Hematopoietic multipotent progenitor cell treated with erythropoietin and hydrocortisone succinate and interleukin-3 and kit ligand, for 17 days (in vitro differentiated cells): ENCODE data around the gene UBE2F.
"Not testable (repeated sequence)": the region's sequence is repeated elsewhere in the genome, so short reads cannot be mapped to it uniquely, and the experiment has no call there.

ENCODE experiments used
- DNase-seq: peaks from one replicate; pipeline ENCODE4 v3.0.0-alpha.2; 2015; ENCODE audit warnings: low spot score

UBE2F gene

GRCh38 chr2:237944302-237944701 lies 22.5 kb upstream of the UBE2F start:
- no peak for DNase-seq

GRCh38 chr2:237946423-237946822 lies 20.4 kb upstream of the UBE2F start:
- no peak for DNase-seq

DNA sequence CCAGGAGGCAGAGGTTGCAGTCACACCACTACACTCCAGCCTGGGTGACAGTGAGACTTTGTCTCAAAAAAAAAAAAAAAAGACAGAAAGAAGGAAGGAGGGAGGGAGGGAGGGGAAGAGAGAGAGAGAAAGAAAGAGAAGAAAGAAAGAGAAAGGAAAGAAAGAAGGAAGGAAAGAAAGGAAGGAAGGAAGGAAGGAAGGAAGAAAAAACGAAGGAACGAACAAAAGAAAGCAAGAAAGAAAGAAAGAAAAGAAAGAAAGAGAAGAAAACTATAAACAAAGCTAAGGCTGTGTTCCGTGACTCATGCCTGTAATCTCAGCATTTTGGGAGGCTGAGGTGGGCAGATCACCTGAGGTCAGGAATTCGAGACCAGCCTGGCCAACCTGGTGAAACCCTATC lies 15.5 kb upstream of the UBE2F start:
- DNase-seq, result not testable (repeated sequence)

DNA sequence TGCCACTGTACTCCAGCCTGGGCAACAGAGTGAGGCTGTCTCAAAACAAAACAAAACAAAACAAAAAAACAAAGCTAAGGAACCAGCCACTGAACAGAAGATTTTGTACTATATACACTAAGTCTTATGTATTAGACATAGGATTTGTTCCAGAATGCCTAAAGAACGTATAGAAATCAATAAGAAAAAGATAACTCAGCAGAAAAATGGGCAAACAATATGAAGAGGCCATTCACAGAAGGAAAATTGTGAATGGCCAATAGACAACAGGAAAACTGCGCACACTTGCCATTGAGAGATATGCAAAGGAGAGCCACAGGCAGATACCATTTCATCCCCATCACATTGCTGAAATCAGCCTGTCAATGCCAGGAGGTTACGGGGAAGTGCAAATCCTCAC lies 14.9 kb upstream of the UBE2F start:
- DNase-seq, result no peak

GRCh38 chr2:237952851-237953250 lies 14.0 kb upstream of the UBE2F start:
- no peak for DNase-seq

DNA sequence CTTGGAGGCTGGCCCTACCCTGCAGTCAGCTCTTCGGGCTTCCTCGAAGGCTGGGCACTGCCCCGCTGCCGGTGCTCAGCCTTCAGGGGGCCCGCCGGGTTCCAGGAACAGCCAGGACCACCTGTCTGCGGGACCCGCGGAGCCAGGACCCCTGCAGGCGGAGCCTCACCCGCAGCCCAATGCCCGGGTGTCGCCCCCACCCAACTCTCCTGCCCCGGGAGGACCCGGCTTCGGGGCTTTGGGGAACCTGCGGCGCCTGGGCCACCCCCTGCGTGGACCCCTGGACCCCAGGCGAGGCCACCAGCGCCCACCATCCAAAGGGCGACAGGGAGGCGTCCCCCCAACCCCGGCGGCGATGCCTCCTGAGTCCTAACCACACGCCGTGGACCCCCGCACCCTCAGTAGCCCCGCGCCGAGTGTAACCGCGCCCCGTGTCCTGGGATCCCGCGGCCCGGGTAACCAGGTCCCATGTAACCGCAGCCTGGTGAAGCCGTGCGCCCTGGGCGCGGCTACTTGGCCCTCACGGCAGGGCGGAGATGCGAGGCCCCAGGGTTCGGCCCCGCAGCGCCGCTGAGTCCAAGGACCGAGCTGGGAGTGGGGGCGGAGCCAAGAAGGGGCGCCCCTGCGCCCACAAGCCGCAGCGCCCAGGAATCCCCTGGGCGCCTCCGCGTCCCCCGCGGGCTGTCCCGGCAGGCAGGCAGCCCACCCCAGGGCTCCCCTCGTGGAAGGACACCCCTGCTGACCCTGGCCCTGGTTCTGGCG lies 11.0 kb upstream of the UBE2F start:
- DNase-seq, result peak; percentile 40

DNA sequence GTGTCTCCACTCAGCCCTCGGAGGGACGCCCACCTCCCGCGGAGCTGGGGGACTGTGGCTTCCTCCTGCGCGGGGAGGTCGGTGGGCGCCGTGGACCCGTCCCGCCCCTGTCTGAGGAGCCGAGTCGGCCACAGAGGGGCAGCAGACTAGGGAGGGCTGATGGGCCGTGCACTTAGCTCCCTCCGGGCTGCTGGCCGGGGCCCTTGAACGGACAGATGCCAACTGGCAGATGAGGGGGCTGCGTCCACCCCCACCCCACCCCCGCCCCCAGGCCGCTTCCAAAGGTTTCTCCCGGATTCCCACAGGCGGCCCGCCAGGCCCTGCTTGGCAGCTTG lies 10.4 kb upstream of the UBE2F start:
- no peak for DNase-seq

DNA sequence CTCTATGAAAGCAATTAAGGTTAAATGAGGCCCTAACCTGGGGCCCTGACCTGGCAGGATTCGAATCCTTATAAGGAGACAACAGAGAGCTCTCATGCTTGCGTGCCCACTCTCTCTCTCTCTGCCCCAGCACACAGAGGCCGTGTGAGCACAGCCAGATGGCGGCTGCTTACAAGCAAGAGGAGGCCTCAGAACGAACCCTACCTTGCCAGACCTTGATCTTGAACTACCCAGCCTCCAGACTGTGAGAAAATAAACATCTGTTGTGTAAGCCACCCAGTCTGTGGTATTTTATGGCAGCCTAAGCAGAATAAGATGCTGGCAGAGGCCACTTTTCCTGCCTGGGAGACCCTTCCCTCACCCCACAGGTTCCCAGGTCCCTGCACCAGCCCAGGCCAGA lies 5.2 kb upstream of the UBE2F start:
- DNase-seq, result no peak

DNA sequence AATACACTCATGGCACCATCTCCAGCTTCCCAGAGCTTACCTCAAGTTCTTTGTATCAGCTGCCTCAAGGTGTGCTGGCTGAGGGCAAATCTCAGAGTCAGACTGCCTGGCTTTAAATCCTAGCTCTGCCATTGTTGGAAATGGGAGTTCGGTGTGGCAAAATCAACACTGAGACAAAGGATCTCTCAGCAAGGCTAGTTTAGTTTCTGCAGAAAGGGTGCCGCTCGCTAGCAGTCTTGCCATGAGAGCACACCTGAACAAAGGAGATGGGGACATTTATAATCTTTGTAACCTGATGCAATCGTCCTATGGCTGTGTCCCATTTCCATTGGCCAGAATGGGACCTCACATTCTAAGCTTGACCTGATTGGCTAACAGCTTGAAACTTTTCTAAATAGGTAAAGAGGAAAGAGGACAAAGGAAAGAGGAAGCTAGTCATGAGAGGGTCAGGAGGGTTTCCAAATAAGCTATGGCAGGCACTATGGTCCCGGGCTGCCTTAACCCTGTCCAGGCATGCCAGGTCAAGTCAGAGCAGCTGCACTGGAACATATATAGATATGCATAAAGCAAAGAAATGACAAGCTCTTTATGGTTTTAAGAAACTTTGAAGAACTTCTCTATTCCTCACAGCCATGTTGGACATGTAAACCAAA lies 4.3 kb upstream of the UBE2F start:
- no peak for DNase-seq

- DNase-seq, result not testable (repeated sequence)
Measured at GRCh38 chr2:237963490-237963991, 3.3 kb upstream of the UBE2F start.

- DNase-seq, result no peak
Measured at GRCh38 chr2:237964194-237964577, 2.6 kb upstream of the UBE2F start.

- DNase-seq, result peak; percentile 90
Measured at GRCh38 chr2:237964578-237965404, 2.0 kb upstream of the UBE2F start.

DNA sequence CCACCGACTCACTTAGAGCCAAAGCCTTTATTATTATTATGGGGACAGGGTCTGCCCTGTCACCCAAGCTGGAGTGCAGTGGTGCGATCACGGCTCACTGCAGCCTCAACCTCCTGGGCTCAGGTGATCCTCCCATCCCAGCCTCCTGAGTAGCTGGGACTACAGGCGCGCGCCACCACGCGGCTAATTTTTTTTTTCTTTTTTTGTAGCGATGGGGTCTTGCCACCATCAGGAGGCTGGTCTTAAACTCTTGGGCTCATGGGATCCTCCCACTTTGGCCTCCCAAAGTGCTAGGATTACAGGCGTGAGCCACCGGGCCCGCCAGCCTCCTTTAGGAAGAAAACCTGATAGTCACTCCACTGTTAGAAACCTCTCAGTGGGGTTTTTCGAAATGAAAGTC lies 970 bp upstream of the UBE2F start:
- DNase-seq, result not testable (repeated sequence)

DNA sequence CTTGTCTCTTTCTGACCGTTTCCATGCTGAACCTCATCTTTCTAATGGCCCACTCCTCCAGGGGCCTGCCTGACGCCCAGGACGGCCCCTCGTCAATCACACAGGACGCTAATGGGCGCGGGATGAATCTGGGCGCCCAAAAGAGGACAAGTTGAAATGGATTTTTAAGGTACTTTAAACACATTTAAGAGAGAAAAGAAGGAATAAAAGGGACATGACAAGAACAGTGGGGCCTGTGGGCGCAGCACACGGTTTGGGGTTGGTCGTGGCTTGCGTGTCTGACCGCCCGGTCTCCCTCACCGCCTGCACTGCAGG lies 607 bp upstream of the UBE2F start:
- DNase-seq, result no peak

DNA sequence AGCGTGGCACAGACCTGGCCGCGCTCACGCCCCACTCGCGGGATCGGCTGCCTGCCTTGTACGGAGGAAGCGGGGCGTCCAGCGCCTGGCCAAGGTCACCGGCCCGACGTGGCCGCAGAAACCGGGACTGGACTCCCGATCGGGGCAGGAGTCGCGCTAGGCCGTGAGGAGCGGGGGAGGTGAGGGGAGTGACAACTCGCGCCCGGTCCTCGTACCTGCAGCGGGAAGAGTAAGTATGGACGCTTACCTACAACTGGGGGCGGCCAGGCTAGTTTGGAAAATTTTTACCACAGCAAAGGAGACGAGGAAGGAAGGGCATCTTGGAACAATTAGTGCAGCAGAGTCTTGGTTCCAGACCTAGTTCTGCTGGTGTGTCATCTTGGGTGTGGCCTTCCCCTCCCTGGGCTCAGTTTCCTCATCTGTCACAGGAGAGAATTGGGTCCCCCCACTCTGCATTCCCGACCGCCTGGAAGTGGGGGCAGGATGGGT lies 693 bp downstream of the UBE2F start:
- peak; percentile 33 for DNase-seq

- DNase-seq, result peak; percentile 73
Measured at GRCh38 chr2:237968048-237968862, 1.4 kb downstream of the UBE2F start.

DNA sequence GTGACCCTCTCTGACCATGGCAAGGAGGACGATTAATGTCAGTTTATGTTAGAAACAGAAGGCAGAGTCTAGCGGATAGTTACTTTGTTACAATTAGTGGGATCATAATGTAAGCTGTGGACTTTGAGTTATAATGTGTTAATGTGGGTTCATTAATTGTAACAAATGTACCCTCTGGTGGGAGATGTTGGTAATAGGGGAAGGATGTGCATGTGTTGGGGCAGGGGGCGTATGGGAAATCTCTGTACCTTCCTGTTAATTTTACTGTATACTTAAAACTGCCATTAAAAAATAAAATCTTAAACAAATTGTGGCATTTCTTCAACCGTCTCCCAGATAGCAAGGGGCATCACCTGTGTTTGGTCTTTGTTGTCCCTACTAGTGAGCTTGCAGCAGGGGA lies 4.8 kb downstream of the UBE2F start:
- no peak for DNase-seq

DNA sequence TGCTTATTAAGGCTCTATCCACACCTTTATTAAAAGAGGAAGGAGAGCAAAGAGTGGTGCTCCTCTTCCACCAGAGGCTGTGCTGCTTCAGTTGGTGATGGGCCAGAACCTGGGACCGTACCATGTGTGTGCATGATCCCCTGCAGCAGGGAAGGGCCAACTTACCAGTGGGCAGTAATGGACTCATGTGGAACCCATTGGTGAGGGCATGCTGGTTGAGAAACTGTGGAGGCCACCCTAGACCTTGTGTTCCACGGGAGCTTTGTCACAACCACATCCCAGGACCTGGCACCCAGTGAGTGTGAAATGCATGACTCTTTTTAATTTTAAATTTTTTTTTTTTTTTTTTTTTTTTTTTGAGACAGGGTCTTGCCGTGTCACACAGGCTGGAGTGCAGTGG lies 5.4 kb downstream of the UBE2F start:
- no peak for DNase-seq

DNA sequence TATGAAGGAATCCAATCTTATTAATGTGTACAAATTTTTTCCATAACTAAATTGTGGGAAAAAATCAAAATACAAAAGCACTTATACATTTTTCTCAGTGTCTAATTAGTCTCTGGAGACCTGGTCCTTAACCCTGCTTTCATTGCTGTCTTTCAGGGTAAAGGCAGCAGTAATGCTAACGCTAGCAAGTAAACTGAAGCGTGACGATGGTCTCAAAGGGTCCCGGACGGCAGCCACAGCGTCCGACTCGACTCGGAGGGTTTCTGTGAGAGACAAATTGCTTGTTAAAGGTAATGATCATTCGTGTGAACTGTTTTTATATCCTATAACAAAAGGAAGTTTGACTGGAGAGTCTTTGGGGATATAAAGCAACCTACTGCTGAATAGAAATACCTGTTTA lies 6.1 kb downstream of the UBE2F start:
- DNase-seq, result no peak

DNA sequence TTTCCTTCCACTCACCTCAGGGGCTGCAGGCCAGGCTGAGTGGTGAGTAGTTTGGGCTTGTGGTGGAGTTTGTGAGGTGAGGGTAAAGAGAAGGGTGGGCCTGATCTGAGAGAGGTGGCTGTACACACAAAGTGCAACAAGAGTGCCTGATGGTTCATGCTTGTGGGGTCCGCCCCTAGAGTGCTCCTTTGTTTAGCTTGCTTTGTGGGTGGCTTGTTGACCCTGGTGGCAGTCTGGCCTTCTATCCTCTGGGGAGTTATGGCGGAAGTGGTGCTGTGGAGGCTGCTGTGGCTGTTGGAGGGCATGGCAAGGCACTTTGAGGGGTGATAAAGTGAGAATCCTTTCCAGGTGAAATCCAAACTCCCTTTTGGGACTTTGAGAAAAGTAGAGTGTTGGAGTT lies 10.6 kb downstream of the UBE2F start:
- DNase-seq, result no peak

- DNase-seq, result peak; percentile 41
Measured at GRCh38 chr2:237978058-237978712, 11.4 kb downstream of the UBE2F start.

GRCh38 chr2:237979331-237979730 lies 12.5 kb downstream of the UBE2F start:
- no peak for DNase-seq
